HG02973 (cell line): ENCODE data around the gene AKNA.

Source experiments
- ATAC-seq: cut with Tn5 transposase; IDR thresholded peaks from one replicate; pipeline ENCODE4 v1.9.1; 2021; ENCODE audit warnings: moderate library complexity; ENCODE audit not compliant: unreplicated experiment

The AKNA gene

GRCh38 chr9:114376586-114377445 is 11.0 kb downstream of the AKNA start:
- no peak for ATAC-seq

- ATAC-seq = no peak
Observed at GRCh38 chr9:114375386-114376175, 12.2 kb downstream of the AKNA start.

- no peak for ATAC-seq
Observed at GRCh38 chr9:114374936-114375335, 12.8 kb downstream of the AKNA start.

GRCh38 chr9:114373960-114374730 is 13.6 kb downstream of the AKNA start:
- no peak for ATAC-seq

GRCh38 chr9:114372921-114373448 is 14.8 kb downstream of the AKNA start:
- peak; percentile 71 for ATAC-seq

GRCh38 chr9:114371973-114372917 is 15.5 kb downstream of the AKNA start:
- no peak for ATAC-seq

- no peak for ATAC-seq
Observed at GRCh38 chr9:114371343-114371944, 16.3 kb downstream of the AKNA start.

- no peak for ATAC-seq
Observed at GRCh38 chr9:114370968-114371320, 16.8 kb downstream of the AKNA start.

GRCh38 chr9:114370251-114370967 is 17.4 kb downstream of the AKNA start:
- ATAC-seq = no peak

GRCh38 chr9:114369216-114370130 is 18.3 kb downstream of the AKNA start:
- no peak for ATAC-seq

GRCh38 chr9:114367772-114368569 is 19.8 kb downstream of the AKNA start:
- ATAC-seq = no peak

- no peak for ATAC-seq
Observed at GRCh38 chr9:114367366-114367765, 20.4 kb downstream of the AKNA start.

- ATAC-seq = peak; percentile 50
Observed at GRCh38 chr9:114366334-114367128, 21.3 kb downstream of the AKNA start.

- no peak for ATAC-seq
Observed at GRCh38 chr9:114365194-114365593, 22.6 kb downstream of the AKNA start.

GRCh38 chr9:114364134-114365041 is 23.4 kb downstream of the AKNA start:
- ATAC-seq = no peak
